Neural progenitor cell (in vitro differentiated cells): ENCODE measurements around the gene CYP11A1. TPM values are rescaled to one million over a fixed set of nuclear protein-coding genes. Genes with fewer than 3 reads are reported as not detected.

ENCODE experiments used
- DNase-seq: peaks from one replicate; pipeline ENCODE4 v3.0.0-alpha.2; 2016; ENCODE audit warnings: low spot score
- H2AFZ ChIP-seq: fragments of 200-600 bp; sonication (generic); replicated peaks from 2 replicates; pipeline ENCODE4 v1.6.1; 2016; ENCODE audit warnings: antibody characterized with exemption
- H3F3A ChIP-seq: fragments of 200-600 bp; sonication (generic); 2 replicates; pipeline ENCODE4 v1.6.1; 2016; ENCODE audit warnings: antibody characterized with exemption, low read depth
- H3K27ac ChIP-seq: fragments of 200-600 bp; sonication (generic); 2 replicates; pipeline ENCODE4 v1.5.1; 2016; ENCODE audit warnings: mild to moderate bottlenecking
- H3K27me3 ChIP-seq: fragments of 200-600 bp; sonication (generic); 2 replicates; pipeline ENCODE4 v1.6.1; 2016; ENCODE audit warnings: mild to moderate bottlenecking, moderate library complexity
- H3K36me3 ChIP-seq: fragments of 200-600 bp; sonication (generic); 2 replicates; pipeline ENCODE4 v1.5.1; 2016
- H3K4me1 ChIP-seq: fragments of 200-600 bp; sonication (generic); 2 replicates; pipeline ENCODE4 v1.6.1; 2016; ENCODE audit warnings: mixed run types
- H3K4me2 ChIP-seq: fragments of 200-600 bp; sonication (generic); 2 replicates; pipeline ENCODE4 v1.6.1; 2016
- H3K4me3 ChIP-seq: fragments of 200-600 bp; sonication (generic); 2 replicates; pipeline ENCODE4 v1.5.1; 2016
- H3K79me2 ChIP-seq: fragments of 200-600 bp; sonication (generic); 2 replicates; pipeline ENCODE4 v1.6.1; 2016; ENCODE audit warnings: low read depth
- H3K9ac ChIP-seq: fragments of 200-600 bp; sonication (generic); 2 replicates; pipeline ENCODE4 v1.6.1; 2016
- H3K9me3 ChIP-seq: fragments of 200-600 bp; sonication (generic); 2 replicates; pipeline ENCODE4 v1.5.1; 2016; ENCODE audit warnings: low read depth
- H4K20me1 ChIP-seq: fragments of 200-600 bp; sonication (generic); 2 replicates; pipeline ENCODE4 v1.6.1; 2016; ENCODE audit warnings: low read depth
- H3K27ac Mint-ChIP-seq: 3 replicates; pipeline ENCODE4 v1.8.0; 2021; ENCODE audit warnings: mixed read lengths
- H3K27me3 Mint-ChIP-seq: 2 replicates; pipeline ENCODE4 v1.8.0; 2022; ENCODE audit warnings: low read depth, mild to moderate bottlenecking, inconsistent platforms, moderate library complexity, mixed read lengths; ENCODE audit not compliant: insufficient read depth
- H3K36me3 Mint-ChIP-seq: 3 replicates; pipeline ENCODE4 v1.8.0; 2021; ENCODE audit warnings: mixed read lengths
- H3K4me1 Mint-ChIP-seq: 3 replicates; pipeline ENCODE4 v1.8.0; 2021; ENCODE audit warnings: mixed read lengths
- H3K4me3 Mint-ChIP-seq: 3 replicates; pipeline ENCODE4 v1.8.0; 2021; ENCODE audit warnings: mild to moderate bottlenecking, moderate library complexity, mixed read lengths
- H3K9me3 Mint-ChIP-seq: 3 replicates; pipeline ENCODE4 v1.8.0; 2020; ENCODE audit warnings: mixed read lengths
- CTCF ChIP-seq: fragments of 200-600 bp; sonication (generic); IDR thresholded peaks from 2 replicates; pipeline ENCODE4 v1.5.1; 2017; ENCODE audit warnings: antibody characterized with exemption, mild to moderate bottlenecking
- EZH2 ChIP-seq: fragments of 200-600 bp; sonication (generic); IDR thresholded peaks from 2 replicates; pipeline ENCODE4 v1.6.1; 2017; ENCODE audit warnings: antibody characterized with exemption, mild to moderate bottlenecking, moderate library complexity
- EZH2phosphoT487 ChIP-seq: fragments of 200-600 bp; sonication (generic); IDR thresholded peaks from 2 replicates; pipeline ENCODE4 v1.6.1; 2017; ENCODE audit warnings: antibody characterized with exemption
- total RNA-seq: library from RNA; depleted of rRNA; stranded (reverse); fragments of >200 nt; gene quantifications from 2 replicates; pipeline ENCODE4 v1.2.3, GENCODE V29; 2015; ENCODE audit warnings: low replicate concordance

CYP11A1 gene
- total RNA-seq, 1 donor from 2014 or later: 0.99 TPM

GRCh38 chr15:74311734-74312444 lies 55.6 kb downstream of the CYP11A1 start:
- Histone ChIP-seq H3K79me2 (no peaks in the 10 kb centered on the region), H3K27ac (no peak overlapping the region), H3F3A (peaks cover 24% of the 10 kb centered on the region), H3K9me3 (no peaks in the 10 kb centered on the region), H2AFZ (no peak overlapping the region), H3K4me2 (no peak overlapping the region), H3K36me3 (no peaks in the 10 kb centered on the region), H3K4me1 (peaks cover 33% of the 10 kb centered on the region), H3K4me3 (no peak overlapping the region), H3K9ac (no peak overlapping the region), H4K20me1 (no peaks in the 10 kb centered on the region), H3K27me3 (no peaks in the 10 kb centered on the region)
- H3K4me1 Mint-ChIP-seq: peaks cover 61% of the 10 kb centered on the region
- no peaks in the 10 kb centered on the region for H3K9me3 Mint-ChIP-seq
- H3K4me3 Mint-ChIP-seq: no peak overlapping the region
- no peaks in the 10 kb centered on the region for H3K36me3 Mint-ChIP-seq
- H3K27me3 Mint-ChIP-seq: peaks cover 18% of the 10 kb centered on the region
- peak overlapping the region; percentile 80 for H3K27ac Mint-ChIP-seq
- DNase-seq: peak; percentile 73
- TF ChIP-seq CTCF (peak; percentile 79), EZH2phosphoT487 (no peak), EZH2 (no peak)

- H3K4me1 Mint-ChIP-seq: peaks cover 88% of the 10 kb centered on the region
These were observed 59.3 kb downstream of the CYP11A1 start for GRCh38 chr15:74307827-74308811.

GRCh38 chr15:74306781-74307217 lies 60.6 kb downstream of the CYP11A1 start:
- Mint-ChIP-seq H3K27ac (peak overlapping the region; percentile 50), H3K4me1 (peaks cover 90% of the 10 kb centered on the region), H3K4me3 (peak overlapping the region; percentile 46), H3K9me3 (peaks cover 2% of the 10 kb centered on the region), H3K36me3 (no peaks in the 10 kb centered on the region), H3K27me3 (peaks cover 23% of the 10 kb centered on the region)
- Histone ChIP-seq H3F3A (peaks cover 52% of the 10 kb centered on the region), H2AFZ (no peak overlapping the region), H3K9me3 (no peaks in the 10 kb centered on the region), H3K79me2 (no peaks in the 10 kb centered on the region), H3K4me3 (no peak overlapping the region), H3K4me1 (peaks cover 68% of the 10 kb centered on the region), H3K27ac (no peak overlapping the region), H4K20me1 (no peaks in the 10 kb centered on the region), H3K27me3 (no peaks in the 10 kb centered on the region), H3K9ac (no peak overlapping the region), H3K4me2 (peak overlapping the region; percentile 21), H3K36me3 (no peaks in the 10 kb centered on the region)
- DNase-seq: peak; percentile 59
- TF ChIP-seq EZH2 (no peak), EZH2phosphoT487 (no peak), CTCF (no peak)

More at GRCh38 chr15:74307827-74308811, 59.3 kb downstream of the CYP11A1 start:
- peak overlapping the region; percentile 62 for H3K27ac Mint-ChIP-seq
- peak overlapping the region; percentile 78 for H3K4me3 Mint-ChIP-seq
- Histone ChIP-seq H3K27ac (no peak overlapping the region), H3K9me3 (no peaks in the 10 kb centered on the region), H3K36me3 (no peaks in the 10 kb centered on the region), H4K20me1 (no peaks in the 10 kb centered on the region), H2AFZ (no peak overlapping the region), H3K9ac (no peak overlapping the region), H3K4me3 (no peak overlapping the region), H3K27me3 (no peaks in the 10 kb centered on the region), H3K79me2 (no peaks in the 10 kb centered on the region), H3K4me1 (peaks cover 61% of the 10 kb centered on the region), H3K4me2 (peak overlapping the region; percentile 70), H3F3A (peaks cover 45% of the 10 kb centered on the region)
- peaks cover 22% of the 10 kb centered on the region for H3K27me3 Mint-ChIP-seq
- no peaks in the 10 kb centered on the region for H3K36me3 Mint-ChIP-seq
- TF ChIP-seq EZH2phosphoT487: no peak
- peak; percentile 69 for TF ChIP-seq CTCF
- TF ChIP-seq EZH2: no peak
- peak; percentile 87 for DNase-seq
- peaks cover 2% of the 10 kb centered on the region for H3K9me3 Mint-ChIP-seq
